Activated CD8-positive, alpha-beta memory T cell treated with anti-CD3 and anti-CD28 coated beads for 48 hours (primary cell): ENCODE measurements around the gene ECPAS.
"Not testable (repeated sequence)": the region's sequence is repeated elsewhere in the genome, so short reads cannot be mapped to it uniquely, and the experiment has no call there.

Experiments
- DNase-seq, 3 experiments: peaks; one replicate each; pipeline ENCODE4 v3.0.0-alpha.2; 2020; ENCODE audit warnings: low read depth in 2 of 3, low spot score in 2 of 3

The ECPAS gene

GRCh38 chr9:111413996-111414395 lies 70.2 kb downstream of the ECPAS start:
- no peak for DNase-seq

- no peak for DNase-seq
Observed at GRCh38 chr9:111412280-111412679, 71.9 kb downstream of the ECPAS start.

- no peak for DNase-seq
Observed at GRCh38 chr9:111411266-111411665, 72.9 kb downstream of the ECPAS start.

GRCh38 chr9:111407813-111408212 lies 76.4 kb downstream of the ECPAS start:
- DNase-seq = no peak

GRCh38 chr9:111405701-111406100 lies 78.5 kb downstream of the ECPAS start:
- DNase-seq = no peak

- DNase-seq = not testable (repeated sequence)
Observed at GRCh38 chr9:111401486-111401885, 82.7 kb downstream of the ECPAS start.

- no peak for DNase-seq
Observed at GRCh38 chr9:111400564-111400898, 83.7 kb downstream of the ECPAS start.

GRCh38 chr9:111399772-111400563 lies 84.2 kb downstream of the ECPAS start:
- no peak for DNase-seq

- DNase-seq = no peak
Observed at GRCh38 chr9:111399211-111399739, 84.9 kb downstream of the ECPAS start.

GRCh38 chr9:111393971-111394370 lies 90.2 kb downstream of the ECPAS start:
- DNase-seq = no peak

GRCh38 chr9:111389406-111389805 lies 94.8 kb downstream of the ECPAS start:
- DNase-seq = no peak

GRCh38 chr9:111386386-111386785 lies 97.8 kb downstream of the ECPAS start:
- DNase-seq = no peak

- no peak for DNase-seq
Observed at GRCh38 chr9:111381006-111381405, 103.2 kb downstream of the ECPAS start.

- DNase-seq = no peak
Observed at GRCh38 chr9:111375817-111376564, 108.2 kb downstream of the ECPAS start.

GRCh38 chr9:111375062-111375461 lies 109.1 kb downstream of the ECPAS start:
- no peak for DNase-seq

- DNase-seq = no peak
Observed at GRCh38 chr9:111372297-111372696, 111.9 kb downstream of the ECPAS start.

- no peak for DNase-seq
Observed at GRCh38 chr9:111366978-111367377, 117.2 kb downstream of the ECPAS start.

- DNase-seq = no peak
Observed at GRCh38 chr9:111362526-111362925, 121.7 kb downstream of the ECPAS start.

- no peak for DNase-seq
Observed at GRCh38 chr9:111360881-111361280, 123.3 kb downstream of the ECPAS start.

GRCh38 chr9:111356481-111357244 lies 127.5 kb downstream of the ECPAS start:
- no peak for DNase-seq

GRCh38 chr9:111352545-111352944 lies 131.6 kb downstream of the ECPAS start:
- DNase-seq = no peak

- no peak for DNase-seq
Observed at GRCh38 chr9:111350556-111350955, 133.6 kb downstream of the ECPAS start.
